Measurements from ENCODE around the gene GPR162. TPM values are rescaled to one million over a fixed set of nuclear protein-coding genes. Genes with fewer than 3 reads are reported as not detected.

The GPR162 gene
- total RNA-seq, 1 experiment from 2014 or later = 2.3 TPM

- POLR2A ChIA-PET = interaction anchor here (0.6 to 8.9 kb wide), 14 partner anchors 8 to 638 kb away, joined by 3 to 186 read pairs (median 12); partner anchors contain the start of genes C12orf57, COPS7A, GAPDH and GNB3
- H3K9ac ChIP-seq (ENCODE audit: low read length) = peak overlapping the region; percentile 89
- TF ChIP-seq TCF7L2 (IDR thresholded peaks at IDR 0.05; ENCODE audit: borderline replicate concordance, extremely low read depth, insufficient read depth, insufficient read length) (peak; percentile 61), ZNF274 (IDR thresholded peaks at IDR 0.05; ENCODE audit: low read depth, low read length) (no peak)
Observed at GRCh38 chr12:6852651-6853354, 31.2 kb downstream of the GPR162 start.

GRCh38 chr12:6853626-6854025 lies 32.0 kb downstream of the GPR162 start:
- no peaks in the 10 kb centered on the region for H3K9me3 ChIP-seq (ENCODE audit: control insufficient read depth in 1 of 2, insufficient read depth in 1 of 2, low read depth in 1 of 2, low read length in 2 of 2)
- CTCF ChIA-PET = interaction anchor here (2.6 to 3.4 kb wide), 4 partner anchors 19 to 100 kb away, joined by 10 to 38 read pairs (median 24); partner anchors contain the start of genes MLF2 and SPSB2
- H3K9ac ChIP-seq (ENCODE audit: low read length) = peak overlapping the region; percentile 89
- H3K79me2 ChIP-seq (ENCODE audit: insufficient read depth, low read length) = peaks cover 49% of the 10 kb centered on the region
- RAD21 ChIA-PET (ENCODE audit: low non-redundant PET in 1 of 2, low total read pairs in 2 of 2, uncharacterized antibody in 2 of 2, unreplicated experiment in 2 of 2) = no interaction called here
- no peaks in the 10 kb centered on the region for H3K27me3 ChIP-seq (ENCODE audit: insufficient read depth, low read length)
- H3K4me3 ChIP-seq (replicated peaks in 1 of 2; ENCODE audit: low read depth in 1 of 2, low read length in 2 of 2) = peak overlapping the region; percentile 67 to 94
- H3K9me2 ChIP-seq (ENCODE audit: insufficient read depth) = no peaks in the 10 kb centered on the region
- no peak for ATAC-seq
- peaks cover 31 to 55% of the 10 kb centered on the region in 2 experiments; a peak in 3 of 4 replicates for H3K36me3 ChIP-seq (ENCODE audit: control insufficient read depth in 1 of 2, insufficient read depth in 2 of 2, low read length in 2 of 2)
- no peak overlapping the region for H2AFZ ChIP-seq (ENCODE audit: low read depth, low read length, poor library complexity, severe bottlenecking)
- BruUV-seq (replicated peaks) = no TSS peak
- H3K27ac ChIP-seq (ENCODE audit: low read depth, low read length) = peak overlapping the region; percentile 65
- H3K4me1 ChIP-seq (ENCODE audit: control insufficient read depth in 1 of 2, insufficient read depth in 2 of 2, low read length in 2 of 2) = peaks cover 15 to 31% of the 10 kb centered on the region in 2 experiments
- no peak for DNase-seq (ENCODE audit: low read depth, low spot score)
- H3K4me2 ChIP-seq (ENCODE audit: low read length) = peak overlapping the region; percentile 100
- intact Hi-C loops (cut with micrococcal nuclease) = loop anchor here (5.0 kb wide), 1 partner anchor 246 kb away; the partner anchor contains the start of gene CHD4
- POLR2A ChIA-PET = interaction anchor here (8.9 kb wide), 1 partner anchor 15 kb away, joined by 186 read pairs; the partner anchor contains the start of genes SPSB2 and TPI1
- no peaks in the 10 kb centered on the region for H4K20me1 ChIP-seq (ENCODE audit: insufficient read depth)
- no peak for TF ChIP-seq CEBPB (IDR thresholded peaks at IDR 0.05; ENCODE audit: low read depth)
- no peak for TF ChIP-seq ATF3 (IDR thresholded peaks at IDR 0.05)
- no peak for TF ChIP-seq EZH2 (IDR thresholded peaks at IDR 0.05)
- TF ChIP-seq REST (IDR thresholded peaks at IDR 0.05; ENCODE audit: low read depth) = no peak
- TF ChIP-seq MAX (IDR thresholded peaks at IDR 0.05) = no peak
- no peak for TF ChIP-seq JUND (IDR thresholded peaks at IDR 0.05)
- no peak for TF ChIP-seq EGR1 (IDR thresholded peaks at IDR 0.05; ENCODE audit: low read depth)
- TF ChIP-seq CTCF (IDR thresholded peaks at IDR 0.05 in 2 of 3, conservative IDR thresholded peaks at IDR 0.05 in 1 of 3; ENCODE audit: borderline replicate concordance in 1 of 3, insufficient read depth in 1 of 3, low read depth in 2 of 3, low read length in 2 of 3) = no peak
- no peak for TF ChIP-seq SIN3A (IDR thresholded peaks at IDR 0.05; ENCODE audit: low read depth)
- no peak for TF ChIP-seq ZNF274 (IDR thresholded peaks at IDR 0.05; ENCODE audit: low read depth, low read length)

More at GRCh38 chr12:6852651-6853354, 31.2 kb downstream of the GPR162 start:
- Histone ChIP-seq H3K27me3 (ENCODE audit: insufficient read depth, low read length) (no peaks in the 10 kb centered on the region), H3K9me2 (ENCODE audit: insufficient read depth) (no peaks in the 10 kb centered on the region), H3K79me2 (ENCODE audit: insufficient read depth, low read length) (peaks cover 49% of the 10 kb centered on the region), H3K27ac (ENCODE audit: low read depth, low read length) (peak overlapping the region; percentile 65), H3K4me2 (ENCODE audit: low read length) (peak overlapping the region; percentile 100), H3K4me1 (ENCODE audit: control insufficient read depth in 1 of 2, insufficient read depth in 2 of 2, low read length in 2 of 2) (peaks cover 15 to 31% of the 10 kb centered on the region in 2 experiments), H2AFZ (ENCODE audit: low read depth, low read length, poor library complexity, severe bottlenecking) (no peak overlapping the region), H3K4me3 (replicated peaks in 1 of 2; ENCODE audit: low read depth in 1 of 2, low read length in 2 of 2) (peak overlapping the region; percentile 67 to 94), H3K9me3 (ENCODE audit: control insufficient read depth in 1 of 2, insufficient read depth in 1 of 2, low read depth in 1 of 2, low read length in 2 of 2) (no peaks in the 10 kb centered on the region), H4K20me1 (ENCODE audit: insufficient read depth) (no peaks in the 10 kb centered on the region), H3K36me3 (ENCODE audit: control insufficient read depth in 1 of 2, insufficient read depth in 2 of 2, low read length in 2 of 2) (peaks cover 30 to 48% of the 10 kb centered on the region in 2 experiments; a peak in 3 of 4 replicates)
- no TSS peak for BruUV-seq (replicated peaks)
- DNase-seq (ENCODE audit: low read depth, low spot score) = no peak
- ChIA-PET CTCF (interaction anchor here (0.6 to 3.4 kb wide), 10 partner anchors 16 to 99 kb away, joined by 3 to 38 read pairs (median 9); partner anchors contain the start of genes MLF2, P3H3 and SPSB2), RAD21 (ENCODE audit: low non-redundant PET in 1 of 2, low total read pairs in 2 of 2, uncharacterized antibody in 2 of 2, unreplicated experiment in 2 of 2) (interaction anchor here in 1 of 2 experiments (1.5 kb wide), 1 partner anchor 20 kb away, joined by 5 read pairs; the partner anchor contains the start of gene SPSB2)
- peak; percentile 6 for ATAC-seq
- intact Hi-C loops (cut with micrococcal nuclease) = loop anchor here (5.0 kb wide), 1 partner anchor 246 kb away; the partner anchor contains the start of gene CHD4

All from HCT116 (cell line).